Right lobe of liver (tissue), 6 donors: ENCODE measurements around the gene LIG1. TPM values are rescaled to one million over a fixed set of nuclear protein-coding genes. Genes with fewer than 3 reads are reported as not detected.

ENCODE experiments used
- ATAC-seq, 4 donors: fragments of 200-7000 bp; cut with Tn5 transposase; one replicate each; pipeline ENCODE4 v1.9.1; 2020; ENCODE audit warnings: mild to moderate bottlenecking in 4 of 4, moderate library complexity in 4 of 4
- DNase-seq, 3 donors: peaks; one replicate each; pipeline ENCODE4 v3.0.0-alpha.2; 2020
- H3K27ac ChIP-seq, 3 donors: fragments of 200-600 bp; one replicate each; pipeline ENCODE4 v1.8.0; 2022
- H3K27me3 ChIP-seq, 2 donors: fragments of 200-600 bp; one replicate each; pipeline ENCODE4 v1.8.0; 2022
- H3K36me3 ChIP-seq, 4 donors: fragments of 200-600 bp; sonication (generic) in 1 of 4; one replicate each; pipeline versions ENCODE4 v1.5.1 to v1.8.0; 2017 to 2022; ENCODE audit warnings: control low read depth in 1 of 4
- H3K4me1 ChIP-seq, 4 donors: fragments of 200-600 bp; sonication (generic) in 1 of 4; one replicate each; pipeline versions ENCODE4 v1.5.1 to v1.8.0; 2017 to 2022; ENCODE audit warnings: control low read depth in 1 of 4
- H3K4me3 ChIP-seq, 3 donors: fragments of 200-600 bp; one replicate each; pipeline ENCODE4 v1.8.0; 2022
- H3K9me3 ChIP-seq, 4 donors: fragments of 200-600 bp; sonication (generic) in 1 of 4; one replicate each; pipeline versions ENCODE4 v1.5.1 to v1.8.0; 2017 to 2022; ENCODE audit warnings: control low read depth in 1 of 4
- POLR2A ChIP-seq: fragments of 450-650 bp; IDR thresholded peaks from one replicate; pipeline ENCODE4 v1.6.1; 2017; ENCODE audit warnings: antibody characterized with exemption, mild to moderate bottlenecking
- WGBS: methylation state at CpG from one replicate; pipeline ENCODE4 v1.1.6; 2018; ENCODE audit warnings: low coverage, low lambda C conversion rate; ENCODE audit not compliant: insufficient coverage; ENCODE audit errors: missing lambda C conversion rate; 5-methylcytosine and 5-hydroxymethylcytosine counted together
- intact Hi-C, 2 donors: fragments of 100-400 bp; cut with DNase I; formaldehyde crosslinking; loops; one replicate each; pipeline versions ENCODE4 v1.11.2 to v1.14.1; 2022
- total RNA-seq, 6 experiments: library from RNA; depleted of rRNA in 2 of 6; stranded (reverse); fragments of >200 nt in 2 of 6; fragmentation: NEBNext Ultra II Directional in 3 of 6; extraction: Animal tissue kit (Norgen Biotek cat#: 25700) in 3 of 6; gene quantifications; one replicate each; pipeline versions ENCODE4 v1.1.0 to v1.2.4, GENCODE V29; 2016 to 2023
- TF ChIP-seq, protein P1 (sequence below), 4 donors: fragments of 200-600 bp in 3 of 4; fragments of 450-650 bp in 1 of 4; IDR thresholded peaks; one replicate each; pipeline versions ENCODE4 v1.5.1 to v1.8.0; 2016 to 2022; ENCODE audit warnings: antibody characterized with exemption in 4 of 4, mild to moderate bottlenecking in 2 of 4
- donor health status: DM: no; HTN: yes; CAD: no.
- donor health status: DM: no; HTN: no; CAD: no.
- donor health status: DM: no; HTN: no; CAD: no.
- donor health status: DM: no; HTN: yes; CAD: no.
- donor health status: DM: no; HTN: yes; CAD: no.

The LIG1 gene
- total RNA-seq, 6 experiments from 2014 or later = 5.2 to 16.6 (median 7.7) TPM

DNA sequence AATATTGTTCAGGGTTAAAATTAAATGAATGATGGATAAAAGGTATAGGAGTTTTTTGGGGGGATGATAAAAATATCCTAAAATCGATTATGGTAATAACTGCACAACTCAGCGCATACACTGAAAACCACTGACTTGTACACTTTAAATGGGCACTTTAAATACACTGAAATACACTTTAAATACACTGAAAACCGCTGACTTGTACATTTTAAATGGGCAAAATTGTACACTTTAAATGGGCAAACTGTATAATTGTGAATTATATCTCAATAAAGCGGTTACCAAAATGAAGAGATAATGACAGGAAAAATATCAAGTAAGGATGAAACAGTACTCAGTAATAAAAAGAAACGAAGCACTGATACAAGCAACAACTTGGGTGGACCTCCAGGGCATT, 1.5 kb downstream of the LIG1 start:
- TF ChIP-seq POLR2A = no peak
- TF ChIP-seq, protein P1, sequence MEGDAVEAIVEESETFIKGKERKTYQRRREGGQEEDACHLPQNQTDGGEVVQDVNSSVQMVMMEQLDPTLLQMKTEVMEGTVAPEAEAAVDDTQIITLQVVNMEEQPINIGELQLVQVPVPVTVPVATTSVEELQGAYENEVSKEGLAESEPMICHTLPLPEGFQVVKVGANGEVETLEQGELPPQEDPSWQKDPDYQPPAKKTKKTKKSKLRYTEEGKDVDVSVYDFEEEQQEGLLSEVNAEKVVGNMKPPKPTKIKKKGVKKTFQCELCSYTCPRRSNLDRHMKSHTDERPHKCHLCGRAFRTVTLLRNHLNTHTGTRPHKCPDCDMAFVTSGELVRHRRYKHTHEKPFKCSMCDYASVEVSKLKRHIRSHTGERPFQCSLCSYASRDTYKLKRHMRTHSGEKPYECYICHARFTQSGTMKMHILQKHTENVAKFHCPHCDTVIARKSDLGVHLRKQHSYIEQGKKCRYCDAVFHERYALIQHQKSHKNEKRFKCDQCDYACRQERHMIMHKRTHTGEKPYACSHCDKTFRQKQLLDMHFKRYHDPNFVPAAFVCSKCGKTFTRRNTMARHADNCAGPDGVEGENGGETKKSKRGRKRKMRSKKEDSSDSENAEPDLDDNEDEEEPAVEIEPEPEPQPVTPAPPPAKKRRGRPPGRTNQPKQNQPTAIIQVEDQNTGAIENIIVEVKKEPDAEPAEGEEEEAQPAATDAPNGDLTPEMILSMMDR (IDR thresholded peaks at IDR 0.05) = no peak
- peaks cover 0 to 5% (median 0%) of the 10 kb centered on the region in 4 donors for H3K4me1 ChIP-seq
- H3K4me3 ChIP-seq = no peak overlapping the region
- H3K27me3 ChIP-seq = no peaks in the 10 kb centered on the region
- intact Hi-C loops = no loop called here
- no peaks in the 10 kb centered on the region for H3K9me3 ChIP-seq
- no peak for DNase-seq
- no peak for ATAC-seq
- 88% methylated on average over 4 of the region's 5 CpGs for WGBS
- H3K27ac ChIP-seq = no peak overlapping the region
- no peaks in the 10 kb centered on the region for H3K36me3 ChIP-seq

DNA sequence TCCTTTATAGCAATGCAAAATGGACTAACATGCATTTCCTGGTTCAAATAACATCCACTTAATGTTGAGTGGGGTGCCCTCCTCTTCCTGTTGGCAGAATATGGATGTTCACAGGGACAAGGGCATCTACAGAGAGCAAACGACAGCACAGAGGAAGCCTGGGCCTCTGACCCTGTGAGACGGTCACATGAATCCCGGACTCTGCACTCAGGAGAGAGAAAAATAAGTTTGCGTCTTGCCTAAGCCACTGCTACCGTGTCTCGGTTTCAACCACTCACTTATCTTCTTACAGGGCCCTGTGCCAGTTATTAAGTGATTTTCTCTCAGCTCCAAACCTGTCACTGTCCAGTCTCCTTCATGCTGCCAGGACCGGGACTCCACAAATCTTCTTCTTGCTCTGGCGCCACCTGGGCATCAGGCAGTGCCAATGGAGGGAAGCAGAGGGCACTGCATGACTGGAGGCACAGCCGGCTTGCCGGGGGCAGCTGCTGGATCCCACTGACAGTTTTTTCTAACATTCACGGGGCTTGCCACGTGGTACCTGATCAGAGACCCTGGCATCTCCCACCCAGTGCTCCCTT, 11.8 kb downstream of the LIG1 start:
- Histone ChIP-seq H3K36me3 (no peaks in the 10 kb centered on the region), H3K4me3 (no peak overlapping the region), H3K27me3 (no peaks in the 10 kb centered on the region), H3K27ac (no peak overlapping the region), H3K4me1 (no peaks in the 10 kb centered on the region), H3K9me3 (no peaks in the 10 kb centered on the region)
- no peak for TF ChIP-seq POLR2A
- TF ChIP-seq, protein P1 (IDR thresholded peaks at IDR 0.05) = no peak
- peak in 1 of 4 donors; percentile 34 for ATAC-seq
- intact Hi-C loops = no loop called here
- DNase-seq = no peak
- 73% methylated on average over 4 of the region's 12 CpGs for WGBS

DNA sequence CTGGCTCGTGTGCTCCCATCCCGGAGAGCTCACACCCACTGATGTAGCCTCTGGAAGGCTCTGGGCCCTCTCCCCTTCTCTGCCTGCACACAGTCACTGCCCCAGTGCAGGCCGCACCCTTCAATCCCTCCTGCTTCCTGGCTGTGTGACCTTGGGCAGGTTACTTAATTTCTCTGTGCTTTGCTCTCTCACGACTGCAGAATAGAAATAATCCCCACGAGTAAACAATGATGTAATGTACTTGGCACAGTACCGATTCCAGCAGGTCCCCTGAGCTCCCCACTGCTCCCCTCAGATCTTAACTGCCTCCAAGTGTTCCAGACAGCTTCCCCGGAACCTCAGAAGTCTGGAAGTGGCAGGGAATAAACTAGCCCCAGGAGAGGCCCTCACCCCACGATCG, 16.1 kb downstream of the LIG1 start:
- H3K36me3 ChIP-seq = no peaks in the 10 kb centered on the region
- no peaks in the 10 kb centered on the region for H3K27me3 ChIP-seq
- WGBS = 100% methylated on average over 2 of the region's 9 CpGs
- H3K4me3 ChIP-seq = no peak overlapping the region
- peaks cover 0 to 8% (median 4%) of the 10 kb centered on the region in 4 donors for H3K4me1 ChIP-seq
- TF ChIP-seq, protein P1 (IDR thresholded peaks at IDR 0.05) = no peak
- no peak for TF ChIP-seq POLR2A
- H3K9me3 ChIP-seq = no peaks in the 10 kb centered on the region
- intact Hi-C loops = no loop called here
- ATAC-seq (peak in 2 of 4 donors; percentile 12 to 22), DNase-seq (no peak)
- H3K27ac ChIP-seq = no peak overlapping the region

DNA sequence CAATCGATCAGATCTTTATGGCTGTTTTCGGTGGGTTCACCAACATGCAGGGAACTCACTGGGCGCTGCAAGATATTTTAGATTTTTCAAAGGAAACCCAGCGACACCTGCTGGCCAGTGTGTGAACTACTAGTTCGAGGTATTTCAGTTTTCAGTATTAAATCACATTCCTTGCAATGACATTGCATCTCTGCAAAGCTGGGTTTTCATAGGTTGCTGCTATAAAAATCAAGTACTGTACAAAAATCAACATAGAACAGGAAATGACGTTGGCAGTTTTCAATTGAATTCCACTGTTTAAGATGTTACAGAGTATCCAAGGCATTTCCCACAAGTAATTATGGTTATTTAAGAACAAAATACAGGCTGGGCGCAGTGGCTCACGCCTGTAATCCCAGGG, 17.6 kb downstream of the LIG1 start:
- 27% methylated on average over 8 of the region's 8 CpGs for WGBS

More for the DNA sequence above, 17.6 kb downstream of the LIG1 start:
- DNase-seq = peak in 2 of 3 donors; percentile 43 to 64
- Histone ChIP-seq H3K27me3 (no peaks in the 10 kb centered on the region), H3K4me1 (peaks cover 0 to 22% (median 9%) of the 10 kb centered on the region in 4 donors), H3K27ac (no peak overlapping the region), H3K9me3 (no peaks in the 10 kb centered on the region), H3K36me3 (no peaks in the 10 kb centered on the region), H3K4me3 (no peak overlapping the region)
- peak; percentile 65 to 74 (median 68) for ATAC-seq
- TF ChIP-seq POLR2A = no peak
- TF ChIP-seq, protein P1 (IDR thresholded peaks at IDR 0.05) = peak; percentile 79 to 91 (median 82)
- intact Hi-C loops = no loop called here
